ENCODE data around the gene ERAL1. TPM values are rescaled to one million over a fixed set of nuclear protein-coding genes. Genes with fewer than 3 reads are reported as not detected.

ERAL1 gene
- total and polyA plus RNA-seq, 2 of the 13 experiments (the other 11 are each of a cell fraction or from before 2014, with no cell fraction given) = 46.9 to 72.2 TPM

- TF ChIP-seq ZNF468 (CRISPR knock-in tag; IDR thresholded peaks at IDR 0.05) (0 out of 2 replicates have a peak, but pooled peaks have one; percentile 37), PLSCR1 (CRISPR knock-in tag; IDR thresholded peaks at IDR 0.05; ENCODE audit: borderline replicate concordance) (no peak), ZNF317 (CRISPR knock-in tag; IDR thresholded peaks at IDR 0.05) (0 out of 2 replicates have a peak, but pooled peaks have one; percentile 36), WIZ (CRISPR knock-in tag; IDR thresholded peaks at IDR 0.05) (no peak), ZMYM4 (CRISPR knock-in tag; IDR thresholded peaks at IDR 0.05) (peak; percentile 44), RAD21 (CRISPR knock-in tag; IDR thresholded peaks at IDR 0.05) (peak; percentile 31), ZNF83 (CRISPR knock-in tag; IDR thresholded peaks at IDR 0.05; ENCODE audit: borderline replicate concordance) (no peak), CTCF (CRISPR knock-in tag; IDR thresholded peaks at IDR 0.05) (peak; percentile 26; the same call in 1 of the 2 replicates), PAX8 (CRISPR knock-in tag; IDR thresholded peaks at IDR 0.05; ENCODE audit: borderline replicate concordance) (no peak), ZBTB4 (CRISPR knock-in tag; IDR thresholded peaks at IDR 0.05; ENCODE audit: borderline replicate concordance) (no peak), NFIB (CRISPR knock-in tag; IDR thresholded peaks at IDR 0.05; ENCODE audit: borderline replicate concordance) (no peak), ZC3H13 (CRISPR knock-in tag; IDR thresholded peaks at IDR 0.05) (peak; percentile 18; the same call in 1 of the 2 replicates), HBP1 (CRISPR knock-in tag; IDR thresholded peaks at IDR 0.05; ENCODE audit: low read depth) (peak; percentile 96), JUNB (CRISPR knock-in tag; IDR thresholded peaks at IDR 0.05; ENCODE audit: borderline replicate concordance) (no peak), BCL6 (CRISPR knock-in tag; IDR thresholded peaks at IDR 0.05) (0 out of 2 replicates have a peak, but pooled peaks have one; percentile 18), ZNF746 (CRISPR knock-in tag; IDR thresholded peaks at IDR 0.05) (no peak), MBNL3 (CRISPR knock-in tag; conservative IDR thresholded peaks at IDR 0.05) (no peak)
Measured at GRCh38 chr17:28854457-28855335, at the start of gene ERAL1 (continued).

All from HepG2 (cell line).